CD4-positive, alpha-beta T cell treated with Interleukin-2 at 100 ng/mL for 4 hours (primary cell): ENCODE results near the gene ZSWIM3.
"Not testable (repeated sequence)": the region's sequence is repeated elsewhere in the genome, so short reads cannot be mapped to it uniquely, and the experiment has no call there.

ENCODE experiments used
- DNase-seq: peaks from one replicate; pipeline ENCODE4 v3.0.0-alpha.2; 2020; ENCODE audit warnings: low spot score

The ZSWIM3 gene

DNA sequence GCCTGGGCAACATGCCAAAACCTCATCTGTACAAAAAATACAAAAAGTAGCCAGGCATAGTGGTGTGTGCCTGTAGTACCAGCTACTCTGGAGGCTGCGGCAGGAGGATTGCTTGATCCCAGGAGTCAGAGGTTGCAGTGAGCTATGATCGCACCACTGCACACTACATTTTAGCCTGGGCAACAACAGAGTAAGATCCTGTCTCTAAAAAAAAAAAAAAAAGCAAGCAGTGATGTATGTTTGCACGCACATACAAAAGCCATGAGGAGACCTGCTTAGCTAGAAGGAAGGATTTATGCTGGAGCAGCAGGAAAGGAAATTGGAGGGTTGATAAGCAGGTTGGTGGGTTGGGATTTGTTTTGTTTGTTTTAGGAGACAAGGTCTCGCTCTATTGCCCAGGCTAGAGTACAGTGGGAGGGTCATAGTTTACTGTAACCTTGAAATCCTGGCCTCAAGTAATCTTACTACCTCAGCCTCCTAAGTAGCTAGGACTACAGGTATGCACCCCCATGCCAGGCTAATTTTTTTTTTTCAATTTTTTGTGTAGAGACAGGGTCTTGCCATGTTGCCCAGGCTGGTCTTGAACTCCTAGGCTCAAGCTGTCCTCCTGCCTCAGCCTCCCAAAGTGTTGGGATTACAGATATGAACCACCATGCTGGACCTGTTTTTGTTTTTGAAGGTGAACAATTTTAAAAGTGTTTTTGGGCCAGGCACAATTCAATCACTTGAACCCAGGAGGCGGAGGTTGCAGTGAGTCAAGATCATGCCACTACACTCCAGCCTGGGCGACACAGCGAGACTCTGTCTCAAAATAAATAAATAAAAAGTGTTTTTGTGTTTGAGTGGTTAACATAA is 4.0 kb downstream of the ZSWIM3 start:
- no peak for DNase-seq

DNA sequence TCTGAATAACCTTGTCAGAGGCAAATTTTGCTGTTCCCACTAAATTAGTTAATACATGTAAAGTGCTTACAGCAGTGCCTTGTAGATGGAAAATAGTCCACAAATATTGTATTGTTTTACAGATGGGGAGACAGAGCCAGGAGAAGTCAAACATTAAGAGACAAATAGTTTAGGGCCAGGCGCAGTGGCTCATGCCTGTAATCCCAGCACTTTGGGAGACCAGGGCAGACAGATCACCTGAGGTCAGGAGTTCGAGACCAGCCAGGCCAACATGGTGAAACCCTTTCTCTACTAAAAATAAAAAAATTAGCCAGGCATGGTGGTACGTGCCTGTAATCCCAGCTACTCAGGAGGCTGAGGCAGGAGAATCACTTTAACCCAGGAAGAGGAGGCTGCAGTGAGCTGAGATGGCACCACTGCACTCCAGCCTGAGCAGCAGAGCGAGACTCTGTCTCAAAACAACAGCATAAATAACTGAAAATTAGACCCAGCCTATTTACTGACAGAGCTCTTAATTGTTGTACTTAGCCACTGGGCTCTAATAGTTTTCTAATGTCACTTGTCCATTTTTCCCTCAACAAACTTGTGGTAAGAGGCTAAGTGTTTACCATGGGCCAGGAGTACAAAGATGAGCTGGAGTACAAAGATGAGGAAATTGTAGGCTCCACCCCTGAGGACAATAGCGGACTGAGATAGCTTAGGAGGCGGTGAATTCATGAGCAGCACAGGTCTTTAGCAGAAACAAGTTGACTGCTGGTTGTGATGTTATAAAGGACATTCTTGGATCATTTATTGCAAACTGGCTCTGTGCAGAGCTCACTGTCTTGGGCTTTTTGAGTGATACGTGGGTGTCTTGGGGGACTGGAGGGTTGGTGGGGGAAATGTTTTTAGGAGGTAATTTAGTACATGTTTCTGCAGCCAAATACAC is 6.4 kb downstream of the ZSWIM3 start:
- DNase-seq = no peak

GRCh38 chr20:45866454-45866853 is 9.0 kb downstream of the ZSWIM3 start:
- DNase-seq = no peak

DNA sequence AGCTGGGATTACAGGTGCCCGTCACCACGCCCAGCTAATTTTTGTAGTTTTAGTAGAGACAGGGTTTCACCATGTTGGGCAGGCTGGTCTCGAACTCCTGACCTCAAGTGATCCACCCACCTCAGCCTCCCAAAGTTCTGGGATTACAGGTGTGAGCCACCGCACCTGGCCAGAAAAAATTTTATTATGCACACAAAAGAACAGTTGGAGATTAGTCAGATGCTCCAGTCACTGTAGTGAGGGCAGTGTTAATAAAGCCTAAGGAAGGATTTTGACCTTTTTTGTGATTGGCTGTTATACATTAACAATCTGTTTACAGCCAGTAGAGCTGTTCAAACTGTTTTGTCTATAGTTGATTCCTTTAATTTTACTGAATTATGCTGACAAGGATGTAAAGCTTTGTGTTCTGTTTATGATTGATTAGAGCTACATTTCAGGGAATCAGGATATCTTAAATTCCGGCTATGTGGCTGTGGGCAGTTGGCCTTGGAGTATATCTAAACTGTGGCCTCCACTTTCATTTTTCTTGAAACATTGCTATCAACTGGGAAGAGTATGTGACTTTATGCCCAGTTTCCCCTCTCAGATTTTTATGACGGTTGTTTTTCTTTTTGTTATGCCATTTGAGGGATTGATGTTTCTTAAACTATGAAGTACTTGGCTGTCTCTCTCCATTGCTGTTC is 9.9 kb downstream of the ZSWIM3 start:
- no peak for DNase-seq

DNA sequence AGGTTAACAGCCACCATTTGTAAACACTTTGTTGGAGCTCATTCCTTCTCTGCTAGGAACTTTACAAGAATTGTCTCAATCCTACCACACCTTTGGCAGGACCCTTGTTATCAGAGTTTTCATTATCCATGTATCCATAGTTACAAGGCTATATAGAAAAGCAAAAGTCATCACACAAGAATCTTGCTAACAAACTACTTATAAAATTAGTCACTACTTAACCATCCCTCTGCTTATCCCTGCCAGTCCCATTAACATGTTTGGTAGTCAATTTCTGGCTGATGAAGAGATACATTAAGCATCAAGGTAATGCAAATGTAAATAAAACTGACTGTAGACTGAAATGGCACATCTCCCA is 10.4 kb downstream of the ZSWIM3 start:
- DNase-seq = no peak

DNA sequence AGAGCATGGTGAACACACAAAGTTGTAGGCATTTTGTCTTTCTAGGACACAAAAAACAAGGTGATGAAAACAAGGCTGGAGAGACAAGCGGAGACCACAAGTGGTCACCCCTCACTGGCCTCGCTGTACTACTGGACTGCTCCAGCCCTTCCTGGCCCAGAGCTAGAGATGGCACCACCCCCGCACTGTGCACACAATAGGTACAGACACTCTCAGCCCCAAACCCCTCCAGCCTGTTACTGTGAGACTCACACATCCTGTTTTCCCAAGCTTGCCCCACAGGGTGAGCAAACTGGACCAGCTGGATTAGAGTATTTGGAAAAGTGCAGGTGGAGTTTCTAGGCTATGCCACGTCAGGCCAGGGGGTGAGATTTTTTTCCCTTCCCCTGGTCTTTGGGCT is 15.2 kb downstream of the ZSWIM3 start:
- no peak for DNase-seq

DNA sequence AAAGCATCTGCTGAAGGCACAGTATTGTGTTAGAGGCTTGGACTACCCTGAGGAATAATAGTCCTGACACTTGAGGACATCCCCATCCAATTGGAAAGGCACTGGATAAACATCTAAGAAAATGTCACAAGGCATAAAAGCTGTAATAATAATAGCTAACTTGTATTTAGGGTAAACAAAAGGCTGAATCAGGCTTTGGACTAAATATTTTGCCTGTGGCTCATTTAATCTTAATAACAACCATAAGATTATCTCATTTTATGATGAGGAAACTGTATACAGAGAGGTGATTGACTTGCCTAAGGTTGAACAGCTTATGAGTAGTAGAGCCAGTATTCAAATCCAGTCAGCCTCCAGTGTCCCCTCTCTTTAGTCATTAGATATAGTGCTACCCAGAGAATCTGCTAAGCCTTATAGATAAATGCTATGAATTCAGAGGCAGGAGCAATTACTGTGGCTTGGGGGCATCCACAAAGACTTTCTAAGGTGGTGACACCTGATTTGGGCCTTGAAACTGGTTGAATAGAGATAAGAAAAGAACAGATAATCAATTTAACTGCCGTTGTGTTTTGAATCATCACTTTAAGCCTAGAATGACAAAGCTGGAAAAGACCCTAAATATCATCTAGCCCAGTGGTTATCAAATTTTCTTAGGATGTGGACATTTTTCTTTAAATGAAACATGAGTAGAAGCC is 16.1 kb downstream of the ZSWIM3 start:
- no peak for DNase-seq

DNA sequence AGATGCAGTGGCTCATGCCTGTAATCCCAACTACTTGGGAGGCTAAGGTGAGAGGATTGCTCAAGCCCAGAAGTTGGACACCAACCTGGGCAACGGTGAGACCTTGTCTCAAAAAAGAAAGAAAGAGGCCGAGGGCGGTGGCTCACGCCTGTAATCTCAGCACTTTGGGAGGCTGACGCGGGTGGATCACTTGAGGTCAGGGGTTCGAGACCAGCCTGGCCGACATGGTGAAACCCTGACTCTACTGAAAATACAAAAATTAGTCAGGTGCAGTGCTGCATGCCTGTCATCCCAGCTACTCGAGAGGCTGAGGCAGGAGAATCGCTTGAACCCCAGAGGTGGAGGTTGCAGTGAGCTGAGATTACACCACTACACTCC is 16.7 kb downstream of the ZSWIM3 start:
- DNase-seq = not testable (repeated sequence)

DNA sequence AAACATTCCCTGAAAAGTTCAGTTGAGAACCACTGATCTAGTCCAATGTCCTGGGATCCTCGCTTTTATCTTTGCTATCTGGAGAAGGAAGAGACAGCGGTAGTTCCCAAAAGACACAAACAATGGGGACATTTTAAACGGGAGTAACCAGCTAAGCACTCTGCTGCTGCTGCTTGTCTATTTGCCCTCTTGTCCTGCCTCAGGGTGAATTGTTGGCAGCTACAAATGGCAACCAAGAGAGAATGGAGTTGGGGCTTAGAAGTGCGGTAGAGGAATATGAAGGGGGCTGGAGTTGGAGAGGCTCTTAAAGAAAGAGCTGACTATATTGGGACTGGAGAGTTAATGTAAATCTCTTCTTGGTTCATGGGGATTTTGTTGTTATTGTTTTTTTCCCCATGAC is 17.2 kb downstream of the ZSWIM3 start:
- DNase-seq = no peak

DNA sequence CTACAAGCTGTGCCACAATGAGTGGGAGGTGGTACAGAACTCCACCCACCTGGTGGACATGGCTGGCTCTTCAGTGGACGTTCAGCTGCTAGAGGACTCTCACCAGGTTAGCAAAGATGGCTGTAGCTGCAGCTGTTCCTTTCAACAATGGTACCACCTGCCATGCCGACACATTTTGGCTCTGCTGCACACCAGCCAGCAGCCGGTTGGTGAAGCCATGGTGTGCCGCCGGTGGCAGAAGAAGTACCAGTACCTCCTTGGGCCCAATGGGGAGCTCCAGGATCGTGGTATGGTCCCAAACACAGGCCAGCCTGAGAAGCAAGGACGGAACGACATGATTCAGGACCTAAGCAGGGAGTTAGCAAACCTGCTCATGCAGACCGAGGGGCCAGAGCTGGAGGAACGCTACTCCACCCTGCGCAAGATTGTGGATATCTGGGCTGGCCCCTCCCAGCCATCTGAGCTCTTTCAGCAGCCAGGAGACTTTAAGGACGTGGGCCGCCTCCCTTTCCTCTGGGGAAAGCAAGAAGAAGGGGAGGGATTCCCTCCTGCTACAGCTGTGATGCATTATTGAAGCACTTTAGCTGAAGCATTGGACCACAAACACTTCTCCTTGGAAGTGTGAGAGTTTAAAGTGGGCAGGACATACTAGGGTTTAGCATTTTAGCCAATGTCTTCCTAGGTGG is 20.8 kb downstream of the ZSWIM3 start:
- no peak for DNase-seq

GRCh38 chr20:45880988-45881788 is 23.8 kb downstream of the ZSWIM3 start, which contains the start of gene ZSWIM1:
TSS of gene ZSWIM1 (plus strand) at chr20:45881227. CDS start at chr20:45882593, 1,366 bp downstream.
- peak; percentile 100 for DNase-seq

GRCh38 chr20:45882469-45883099 is 25.2 kb downstream of the ZSWIM3 start:
- no peak for DNase-seq

DNA sequence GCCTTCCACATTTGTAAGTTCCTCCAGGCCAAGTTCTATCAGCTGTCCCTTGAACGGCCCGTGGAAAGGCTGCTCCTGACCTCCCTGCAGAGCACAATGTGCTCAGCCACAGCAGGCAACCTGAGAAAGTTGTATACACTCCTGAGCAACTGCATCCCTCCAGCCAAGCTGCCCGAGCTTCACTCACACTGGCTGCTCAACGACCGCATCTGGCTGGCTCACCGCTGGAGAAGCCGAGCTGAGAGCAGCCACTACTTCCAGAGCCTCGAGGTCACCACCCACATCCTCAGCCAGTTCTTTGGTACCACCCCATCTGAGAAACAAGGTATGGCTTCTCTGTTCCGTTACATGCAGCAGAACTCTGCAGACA is 25.7 kb downstream of the ZSWIM3 start:
- DNase-seq = no peak

DNA sequence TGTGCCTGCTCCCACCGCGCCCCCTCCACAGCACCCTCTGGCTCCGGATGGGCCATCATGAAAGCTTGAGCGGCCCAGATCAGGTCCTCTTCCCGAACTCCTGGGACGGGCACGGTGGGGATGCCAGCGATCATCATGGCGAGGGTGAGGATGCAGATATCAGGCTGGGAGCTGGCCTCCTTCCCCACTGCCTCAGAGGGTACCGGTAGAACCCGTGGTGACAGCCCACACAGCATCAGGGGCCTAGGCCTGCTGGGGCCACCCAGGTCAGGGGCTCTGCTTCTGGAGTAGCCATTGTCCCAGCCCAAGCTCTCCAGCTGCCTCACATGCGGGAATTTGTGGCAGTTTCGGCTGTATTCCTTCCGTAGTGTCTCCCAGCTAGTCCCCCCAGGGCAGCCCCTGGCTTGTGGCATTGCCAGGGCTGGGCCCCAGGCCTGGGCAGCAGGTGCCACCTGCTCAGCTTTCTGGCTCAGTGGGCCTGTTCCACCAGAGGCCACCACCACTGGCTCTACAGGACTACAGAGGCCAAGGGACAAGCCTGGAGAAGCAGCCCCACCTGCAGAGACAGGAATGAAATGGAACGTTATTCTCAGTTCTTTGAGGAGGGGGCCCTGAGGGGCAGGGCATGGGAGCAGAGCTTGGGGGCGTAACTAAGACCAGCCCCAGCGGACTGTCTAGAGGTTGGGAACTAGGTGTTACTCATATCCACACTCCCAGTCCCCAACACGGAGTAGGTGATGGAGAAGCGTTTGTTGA is 29.4 kb downstream of the ZSWIM3 start:
- DNase-seq = no peak

DNA sequence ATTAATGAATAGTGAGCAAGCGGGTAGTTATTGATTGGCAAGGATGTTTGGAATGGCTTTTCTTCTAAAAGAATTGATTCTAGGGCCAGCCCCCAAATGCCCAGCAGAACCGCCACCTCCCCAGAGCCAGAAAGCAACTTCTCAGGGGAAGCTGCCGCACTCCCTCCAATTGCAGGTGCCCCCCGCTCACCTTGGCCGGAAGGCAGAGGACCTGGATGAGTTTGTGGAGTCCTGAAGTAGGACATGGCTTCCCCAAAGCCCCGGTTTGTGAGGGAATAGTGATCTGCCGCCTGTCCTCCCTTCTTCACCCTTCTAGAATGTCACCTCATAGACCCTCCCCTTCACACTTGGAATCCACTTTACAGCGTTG is 29.9 kb downstream of the ZSWIM3 start, which contains the start of gene SPATA25:
TSS of gene SPATA25 (minus strand) at position 277 of the 370 bp plus-strand sequence. CDS start at position 245, 32 bp downstream.
- no peak for DNase-seq

- no peak for DNase-seq
These were observed 31.3 kb downstream of the ZSWIM3 start for GRCh38 chr20:45888681-45889080.

DNA sequence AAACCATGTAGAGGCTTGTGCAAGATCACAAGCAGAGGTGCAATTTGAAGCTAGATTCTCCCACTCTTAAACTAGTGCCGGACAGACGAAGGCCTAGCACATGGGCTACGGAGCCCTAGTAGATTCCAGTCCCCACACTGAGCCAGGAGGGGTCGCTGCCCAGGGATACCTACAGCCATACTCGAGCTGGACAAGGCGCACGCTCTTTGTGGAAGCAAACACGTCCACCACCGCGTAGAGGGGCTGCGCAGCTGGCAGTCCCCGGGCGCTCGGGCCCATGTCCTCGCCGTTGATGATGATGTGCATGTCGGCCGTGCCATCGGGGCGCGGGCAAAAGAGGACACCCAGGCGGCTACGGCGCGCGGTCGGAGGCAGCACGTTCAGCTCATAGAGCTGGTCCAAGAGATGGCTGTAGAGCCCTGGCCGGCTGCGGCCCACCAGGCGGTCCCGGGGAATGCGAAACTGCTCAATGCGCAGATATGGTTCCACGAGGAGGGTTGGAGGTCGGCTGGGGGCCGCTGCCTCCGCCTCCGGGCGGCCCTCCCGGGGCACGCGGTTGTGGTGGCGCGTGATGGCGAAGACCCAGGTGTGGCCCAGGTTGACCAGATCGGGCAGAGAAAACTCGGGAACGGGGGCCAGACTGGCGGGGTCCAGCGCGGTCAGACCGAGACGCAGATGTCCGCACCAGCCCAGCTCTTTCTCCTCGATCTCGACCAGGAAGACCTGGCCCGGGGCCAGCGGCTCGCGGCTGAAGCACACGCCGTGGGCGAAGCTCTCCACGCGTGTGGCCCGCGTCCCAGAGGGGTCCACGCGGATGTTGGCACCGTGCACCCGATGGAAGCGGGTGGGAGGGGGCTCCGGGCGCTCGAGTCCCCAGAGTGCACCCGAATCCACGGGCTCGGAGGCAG is 32.9 kb downstream of the ZSWIM3 start:
- DNase-seq = peak; percentile 42
